H9 (cell line): ENCODE measurements around the gene PARD6G. TPM values are rescaled to one million over a fixed set of nuclear protein-coding genes. Genes with fewer than 3 reads are reported as not detected.

Source experiments
- DNase-seq: peaks from one replicate; pipeline ENCODE4 v3.0.0-alpha.2; 2017
- H2AFZ ChIP-seq: one replicate; pipeline ENCODE4 v1.6.1; 2013; ENCODE audit warnings: mild to moderate bottlenecking, low read length, control low read depth, moderate library complexity
- H2AK5ac ChIP-seq: 2 replicates; pipeline ENCODE4 v1.6.1; 2013; ENCODE audit warnings: low read length, control low read depth, mixed read lengths; ENCODE audit not compliant: insufficient read length
- H2BK120ac ChIP-seq: one replicate; pipeline ENCODE4 v1.6.1; 2013; ENCODE audit warnings: low read depth, mild to moderate bottlenecking, low read length, control low read depth, inconsistent platforms; ENCODE audit not compliant: poor library complexity, severe bottlenecking
- H2BK12ac ChIP-seq: 2 replicates; pipeline ENCODE4 v1.6.1; 2013; ENCODE audit warnings: low read length, control low read depth, mixed read lengths, low read depth; ENCODE audit not compliant: insufficient read length
- H2BK15ac ChIP-seq: 2 replicates; pipeline ENCODE4 v1.6.1; 2013; ENCODE audit warnings: low read depth, low read length, control low read depth
- H2BK20ac ChIP-seq: one replicate; pipeline ENCODE4 v1.6.1; 2013; ENCODE audit warnings: low read depth, mild to moderate bottlenecking, low read length, control low read depth, inconsistent platforms; ENCODE audit not compliant: poor library complexity, severe bottlenecking
- H2BK5ac ChIP-seq: 2 replicates; pipeline ENCODE4 v1.6.1; 2013; ENCODE audit warnings: low read length, control low read depth, mixed read lengths; ENCODE audit not compliant: insufficient read length
- H3K14ac ChIP-seq: 2 replicates; pipeline ENCODE4 v1.6.1; 2013; ENCODE audit warnings: low read length, control low read depth; ENCODE audit not compliant: insufficient read depth
- H3K18ac ChIP-seq: 2 replicates; pipeline ENCODE4 v1.6.1; 2013; ENCODE audit warnings: low read depth, mild to moderate bottlenecking, mixed read lengths, low read length, control low read depth; ENCODE audit not compliant: insufficient read length
- H3K23ac ChIP-seq: 2 replicates; pipeline ENCODE4 v1.6.1; 2013; ENCODE audit warnings: low read length, control low read depth, mixed read lengths, low read depth; ENCODE audit not compliant: insufficient read length
- H3K23me2 ChIP-seq: 2 replicates; pipeline ENCODE4 v1.6.1; 2013; ENCODE audit warnings: low read depth, mild to moderate bottlenecking, mixed read lengths, low read length, control low read depth; ENCODE audit not compliant: insufficient read length, poor library complexity, severe bottlenecking
- H3K27ac ChIP-seq: 2 replicates; pipeline ENCODE4 v1.5.1; 2013; ENCODE audit warnings: low read length, control low read depth, mixed read lengths, low read depth; ENCODE audit not compliant: insufficient read length
- H3K27me3 ChIP-seq: 2 replicates; pipeline ENCODE4 v1.6.1; 2013; ENCODE audit warnings: low read length, control low read depth, inconsistent platforms; ENCODE audit not compliant: insufficient read depth
- H3K4ac ChIP-seq: 2 replicates; pipeline ENCODE4 v1.6.1; 2013; ENCODE audit warnings: low read depth, mild to moderate bottlenecking, control low read depth, inconsistent platforms, low read length, moderate library complexity
- H3K4me1 ChIP-seq: 2 replicates; pipeline ENCODE4 v1.6.1; 2013; ENCODE audit warnings: low read length, control low read depth, inconsistent platforms; ENCODE audit not compliant: insufficient read depth
- H3K4me2 ChIP-seq: 2 replicates; pipeline ENCODE4 v1.6.1; 2013; ENCODE audit warnings: low read length, control low read depth, mixed read lengths; ENCODE audit not compliant: insufficient read length, insufficient read depth
- H3K56ac ChIP-seq: 2 replicates; pipeline ENCODE4 v1.6.1; 2013; ENCODE audit warnings: low read depth, mild to moderate bottlenecking, mixed read lengths, low read length, control low read depth; ENCODE audit not compliant: insufficient read length
- H3K79me1 ChIP-seq: 2 replicates; pipeline ENCODE4 v1.6.1; 2013; ENCODE audit warnings: low read depth, mild to moderate bottlenecking, moderate library complexity, low read length, control low read depth, inconsistent platforms; ENCODE audit not compliant: insufficient read depth, poor library complexity, severe bottlenecking
- H3K79me2 ChIP-seq: 2 replicates; pipeline ENCODE4 v1.6.1; 2013; ENCODE audit warnings: low read length, control low read depth, inconsistent platforms; ENCODE audit not compliant: insufficient read depth
- H3K9ac ChIP-seq: 2 replicates; pipeline ENCODE4 v1.6.1; 2013; ENCODE audit warnings: low read length, control low read depth, mixed read lengths; ENCODE audit not compliant: insufficient read length; ENCODE audit errors: extremely low read depth
- H3K9me3 ChIP-seq: one replicate; pipeline ENCODE4 v1.6.1; 2013; ENCODE audit warnings: low read depth, low read length, inconsistent platforms; ENCODE audit not compliant: control insufficient read depth
- H3T11ph ChIP-seq: one replicate; pipeline ENCODE4 v1.6.1; 2013; ENCODE audit warnings: mild to moderate bottlenecking, low read length, control low read depth, inconsistent platforms
- H4K20me1 ChIP-seq: one replicate; pipeline ENCODE4 v1.6.1; 2013; ENCODE audit not compliant: control insufficient read depth, insufficient read length, insufficient read depth
- H4K5ac ChIP-seq: 2 replicates; pipeline ENCODE4 v1.6.1; 2013; ENCODE audit warnings: low read depth, mild to moderate bottlenecking, mixed read lengths, low read length, control low read depth; ENCODE audit not compliant: insufficient read length
- H4K8ac ChIP-seq: replicated peaks from 2 replicates; pipeline ENCODE4 v1.6.1; 2013; ENCODE audit warnings: low read length, control low read depth, mixed read lengths, low read depth; ENCODE audit not compliant: insufficient read length
- H4K91ac ChIP-seq: 2 replicates; pipeline ENCODE4 v1.6.1; 2013; ENCODE audit warnings: low read depth, mild to moderate bottlenecking, moderate library complexity, mixed read lengths, low read length, control low read depth; ENCODE audit not compliant: insufficient read length
- H3K27ac Mint-ChIP-seq, 3 experiments: 2 replicates in 2 of 3; 3 replicates in 1 of 3; pipeline ENCODE4 v1.8.0; 2020 to 2021; ENCODE audit warnings: mixed read lengths in 3 of 3, mild to moderate bottlenecking in 1 of 3, moderate library complexity in 1 of 3
- H3K27me3 Mint-ChIP-seq: 2 replicates; pipeline ENCODE4 v1.8.0; 2021; ENCODE audit warnings: low read depth, mild to moderate bottlenecking, moderate library complexity, mixed read lengths
- H3K36me3 Mint-ChIP-seq, 3 experiments: 2 replicates in 2 of 3; 3 replicates in 1 of 3; pipeline ENCODE4 v1.8.0; 2020 to 2021; ENCODE audit warnings: low read depth in 3 of 3, mixed read lengths in 3 of 3; ENCODE audit not compliant: insufficient read depth in 1 of 3
- H3K4me1 Mint-ChIP-seq, 2 experiments: 2 replicates each; pipeline ENCODE4 v1.8.0; 2020; ENCODE audit warnings: mixed read lengths in 2 of 2
- H3K4me3 Mint-ChIP-seq, 2 experiments: 2 replicates in 1 of 2; 3 replicates in 1 of 2; pipeline ENCODE4 v1.8.0; 2020 to 2021; ENCODE audit warnings: mild to moderate bottlenecking in 2 of 2, mixed read lengths in 2 of 2, moderate library complexity in 1 of 2
- H3K9me3 Mint-ChIP-seq, 2 experiments: 2 replicates in 1 of 2; 3 replicates in 1 of 2; pipeline ENCODE4 v1.8.0; 2020; ENCODE audit warnings: mild to moderate bottlenecking in 2 of 2, mixed read lengths in 2 of 2, moderate library complexity in 1 of 2
- WGBS: extraction: QIAGEN DNeasy Blood & Tissue Kit; methylation state at CpG from one replicate; pipeline ENCODE4 v1.1.7; 2013; ENCODE audit warnings: missing lambda C conversion rate, low lambda C conversion rate, mixed read lengths; ENCODE audit not compliant: insufficient read length; ENCODE audit errors: extremely low coverage; 5-methylcytosine and 5-hydroxymethylcytosine counted together
- long read RNA-seq: library from polyadenylated mRNA; unstranded; transcript quantifications from one replicate; pipeline ENCODE4 v2.0.0, GENCODE V29; 2020
- total RNA-seq: library from RNA; stranded (reverse); gene quantifications from 2 replicates; pipeline ENCODE4 v1.2.1, GENCODE V29; 2021
- TF ChIP-seq, protein P1 (sequence below): fragments of 200-600 bp; sonication (generic); conservative IDR thresholded peaks from 3 replicates; pipeline ENCODE4 v1.8.0; 2021; ENCODE audit warnings: antibody characterized with exemption, mild to moderate bottlenecking

Gene PARD6G
- total RNA-seq: 11.2 and 12.0 TPM in 2 replicates
- long read RNA-seq, partial matches to known transcripts: 0 of 2 reads
- long read RNA-seq, other reads (novel, unspliced or antisense): 2 of 2 reads

- Histone ChIP-seq H3K27me3 (no peaks in the 10 kb centered on the region; the same call in 1 of the 2 replicates), H3K14ac (peak within 1 kb of the TSS; percentile 78; the same call in 1 of the 2 replicates), H2BK12ac (no peak within 1 kb of the TSS), H3K9ac (no peak within 1 kb of the TSS), H3K23ac (no peak within 1 kb of the TSS), H2BK15ac (no peak within 1 kb of the TSS), H3K4me2 (peak within 1 kb of the TSS; percentile 59), H2BK20ac (no peak within 1 kb of the TSS), H4K5ac (no peak within 1 kb of the TSS), H4K20me1 (no peaks in the 10 kb centered on the region), H3K9me3 (no peaks in the 10 kb centered on the region), H4K91ac (no peak within 1 kb of the TSS), H2AK5ac (no peak within 1 kb of the TSS), H3T11ph (no peak within 1 kb of the TSS), H3K18ac (no peak within 1 kb of the TSS), H2BK120ac (no peak within 1 kb of the TSS), H3K79me1 (no peaks in the 10 kb centered on the region), H3K4me1 (no peaks in the 10 kb centered on the region), H3K23me2 (peaks cover 9% of the 10 kb centered on the region), H2AFZ (no peak within 1 kb of the TSS), H3K4ac (no peak within 1 kb of the TSS), H3K79me2 (peaks cover 2% of the 10 kb centered on the region; the same call in 1 of the 2 replicates), H4K8ac (no peak within 1 kb of the TSS), H3K56ac (no peak within 1 kb of the TSS), H2BK5ac (no peak within 1 kb of the TSS), H3K27ac (no peak within 1 kb of the TSS)
- WGBS: no CpG with 5 or more reads among the region's 60 CpGs
- Mint-ChIP-seq H3K27me3 (peaks cover 28% of the 10 kb centered on the region), H3K4me3 (peak within 1 kb of the TSS; percentile 77 to 87), H3K4me1 (peaks cover 0 to 4% of the 10 kb centered on the region in 2 experiments; a peak in 1 of 4 replicates), H3K9me3 (no peaks in the 10 kb centered on the region), H3K36me3 (no peaks in the 10 kb centered on the region; a peak in 1 of 7 replicates), H3K27ac (no peak within 1 kb of the TSS)
- peak; percentile 68 for DNase-seq
- TF ChIP-seq, protein P1, sequence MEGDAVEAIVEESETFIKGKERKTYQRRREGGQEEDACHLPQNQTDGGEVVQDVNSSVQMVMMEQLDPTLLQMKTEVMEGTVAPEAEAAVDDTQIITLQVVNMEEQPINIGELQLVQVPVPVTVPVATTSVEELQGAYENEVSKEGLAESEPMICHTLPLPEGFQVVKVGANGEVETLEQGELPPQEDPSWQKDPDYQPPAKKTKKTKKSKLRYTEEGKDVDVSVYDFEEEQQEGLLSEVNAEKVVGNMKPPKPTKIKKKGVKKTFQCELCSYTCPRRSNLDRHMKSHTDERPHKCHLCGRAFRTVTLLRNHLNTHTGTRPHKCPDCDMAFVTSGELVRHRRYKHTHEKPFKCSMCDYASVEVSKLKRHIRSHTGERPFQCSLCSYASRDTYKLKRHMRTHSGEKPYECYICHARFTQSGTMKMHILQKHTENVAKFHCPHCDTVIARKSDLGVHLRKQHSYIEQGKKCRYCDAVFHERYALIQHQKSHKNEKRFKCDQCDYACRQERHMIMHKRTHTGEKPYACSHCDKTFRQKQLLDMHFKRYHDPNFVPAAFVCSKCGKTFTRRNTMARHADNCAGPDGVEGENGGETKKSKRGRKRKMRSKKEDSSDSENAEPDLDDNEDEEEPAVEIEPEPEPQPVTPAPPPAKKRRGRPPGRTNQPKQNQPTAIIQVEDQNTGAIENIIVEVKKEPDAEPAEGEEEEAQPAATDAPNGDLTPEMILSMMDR: no peak
Measured at GRCh38 chr18:80247393-80247841, at the start of gene PARD6G. Gene PARD6G, minus strand, starts transcription at chr18:80247514. Its CDS starts 166 bp downstream, at chr18:80247348.
